Neural progenitor cell (in vitro differentiated cells): Measurements from ENCODE around the gene HDAC8. TPM values are rescaled to one million over a fixed set of nuclear protein-coding genes. Genes with fewer than 3 reads are reported as not detected.
"Not testable (repeated sequence)": the region's sequence is repeated elsewhere in the genome, so short reads cannot be mapped to it uniquely, and the experiment has no call there.

ENCODE experiments used
- DNase-seq: peaks from one replicate; pipeline ENCODE4 v3.0.0-alpha.2; 2016; ENCODE audit warnings: low spot score
- H2AFZ ChIP-seq: fragments of 200-600 bp; sonication (generic); replicated peaks from 2 replicates; pipeline ENCODE4 v1.6.1; 2016; ENCODE audit warnings: antibody characterized with exemption
- H3F3A ChIP-seq: fragments of 200-600 bp; sonication (generic); 2 replicates; pipeline ENCODE4 v1.6.1; 2016; ENCODE audit warnings: antibody characterized with exemption, low read depth
- H3K27ac ChIP-seq: fragments of 200-600 bp; sonication (generic); 2 replicates; pipeline ENCODE4 v1.5.1; 2016; ENCODE audit warnings: mild to moderate bottlenecking
- H3K27me3 ChIP-seq: fragments of 200-600 bp; sonication (generic); 2 replicates; pipeline ENCODE4 v1.6.1; 2016; ENCODE audit warnings: mild to moderate bottlenecking, moderate library complexity
- H3K36me3 ChIP-seq: fragments of 200-600 bp; sonication (generic); 2 replicates; pipeline ENCODE4 v1.5.1; 2016
- H3K4me1 ChIP-seq: fragments of 200-600 bp; sonication (generic); 2 replicates; pipeline ENCODE4 v1.6.1; 2016; ENCODE audit warnings: mixed run types
- H3K4me2 ChIP-seq: fragments of 200-600 bp; sonication (generic); 2 replicates; pipeline ENCODE4 v1.6.1; 2016
- H3K4me3 ChIP-seq: fragments of 200-600 bp; sonication (generic); 2 replicates; pipeline ENCODE4 v1.5.1; 2016
- H3K79me2 ChIP-seq: fragments of 200-600 bp; sonication (generic); 2 replicates; pipeline ENCODE4 v1.6.1; 2016; ENCODE audit warnings: low read depth
- H3K9ac ChIP-seq: fragments of 200-600 bp; sonication (generic); 2 replicates; pipeline ENCODE4 v1.6.1; 2016
- H3K9me3 ChIP-seq: fragments of 200-600 bp; sonication (generic); 2 replicates; pipeline ENCODE4 v1.5.1; 2016; ENCODE audit warnings: low read depth
- H4K20me1 ChIP-seq: fragments of 200-600 bp; sonication (generic); 2 replicates; pipeline ENCODE4 v1.6.1; 2016; ENCODE audit warnings: low read depth
- H3K27ac Mint-ChIP-seq: 3 replicates; pipeline ENCODE4 v1.8.0; 2021; ENCODE audit warnings: mixed read lengths
- H3K27me3 Mint-ChIP-seq: 2 replicates; pipeline ENCODE4 v1.8.0; 2022; ENCODE audit warnings: low read depth, mild to moderate bottlenecking, inconsistent platforms, moderate library complexity, mixed read lengths; ENCODE audit not compliant: insufficient read depth
- H3K36me3 Mint-ChIP-seq: 3 replicates; pipeline ENCODE4 v1.8.0; 2021; ENCODE audit warnings: mixed read lengths
- H3K4me1 Mint-ChIP-seq: 3 replicates; pipeline ENCODE4 v1.8.0; 2021; ENCODE audit warnings: mixed read lengths
- H3K4me3 Mint-ChIP-seq: 3 replicates; pipeline ENCODE4 v1.8.0; 2021; ENCODE audit warnings: mild to moderate bottlenecking, moderate library complexity, mixed read lengths
- H3K9me3 Mint-ChIP-seq: 3 replicates; pipeline ENCODE4 v1.8.0; 2020; ENCODE audit warnings: mixed read lengths
- EZH2 ChIP-seq: fragments of 200-600 bp; sonication (generic); IDR thresholded peaks from 2 replicates; pipeline ENCODE4 v1.6.1; 2017; ENCODE audit warnings: antibody characterized with exemption, mild to moderate bottlenecking, moderate library complexity
- EZH2phosphoT487 ChIP-seq: fragments of 200-600 bp; sonication (generic); IDR thresholded peaks from 2 replicates; pipeline ENCODE4 v1.6.1; 2017; ENCODE audit warnings: antibody characterized with exemption
- total RNA-seq: library from RNA; depleted of rRNA; stranded (reverse); fragments of >200 nt; gene quantifications from 2 replicates; pipeline ENCODE4 v1.2.3, GENCODE V29; 2015; ENCODE audit warnings: low replicate concordance
- TF ChIP-seq, protein P1 (sequence below): fragments of 200-600 bp; sonication (generic); IDR thresholded peaks from 2 replicates; pipeline ENCODE4 v1.5.1; 2017; ENCODE audit warnings: antibody characterized with exemption, mild to moderate bottlenecking

Gene HDAC8
- total RNA-seq, 1 donor from 2014 or later, result 37.8 TPM

DNA sequence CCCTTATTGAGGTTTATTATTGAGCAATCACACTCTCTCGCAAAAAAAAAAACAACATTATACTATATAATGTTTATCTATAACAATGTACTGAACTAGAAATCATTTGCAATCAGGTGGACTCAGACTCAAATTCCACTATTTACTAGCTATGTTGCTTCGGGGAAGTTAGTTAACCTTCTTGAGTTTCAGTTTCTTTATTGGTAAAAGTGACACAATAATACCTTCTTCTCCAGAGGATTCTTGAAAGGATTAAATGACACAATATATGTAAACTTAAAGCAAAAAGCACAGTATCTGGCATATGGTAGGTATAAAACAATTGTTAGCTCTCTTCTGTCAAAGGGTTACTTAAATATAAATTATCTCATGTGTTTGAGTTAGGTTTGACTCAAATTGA lies 31.5 kb upstream of the HDAC8 start:
- no peak overlapping the region for H3K4me3 Mint-ChIP-seq
- no peak overlapping the region for H3K4me2 ChIP-seq
- no peaks in the 10 kb centered on the region for H3K9me3 ChIP-seq
- no peak for DNase-seq
- no peak overlapping the region for H3K27ac Mint-ChIP-seq
- H3K4me1 ChIP-seq, result no peaks in the 10 kb centered on the region
- no peaks in the 10 kb centered on the region for H3K36me3 Mint-ChIP-seq
- H4K20me1 ChIP-seq, result no peaks in the 10 kb centered on the region
- no peaks in the 10 kb centered on the region for H3F3A ChIP-seq
- H3K4me1 Mint-ChIP-seq, result no peaks in the 10 kb centered on the region
- H3K27me3 ChIP-seq, result no peaks in the 10 kb centered on the region
- no peak for TF ChIP-seq EZH2phosphoT487
- no peak for TF ChIP-seq EZH2
- TF ChIP-seq, protein P1, sequence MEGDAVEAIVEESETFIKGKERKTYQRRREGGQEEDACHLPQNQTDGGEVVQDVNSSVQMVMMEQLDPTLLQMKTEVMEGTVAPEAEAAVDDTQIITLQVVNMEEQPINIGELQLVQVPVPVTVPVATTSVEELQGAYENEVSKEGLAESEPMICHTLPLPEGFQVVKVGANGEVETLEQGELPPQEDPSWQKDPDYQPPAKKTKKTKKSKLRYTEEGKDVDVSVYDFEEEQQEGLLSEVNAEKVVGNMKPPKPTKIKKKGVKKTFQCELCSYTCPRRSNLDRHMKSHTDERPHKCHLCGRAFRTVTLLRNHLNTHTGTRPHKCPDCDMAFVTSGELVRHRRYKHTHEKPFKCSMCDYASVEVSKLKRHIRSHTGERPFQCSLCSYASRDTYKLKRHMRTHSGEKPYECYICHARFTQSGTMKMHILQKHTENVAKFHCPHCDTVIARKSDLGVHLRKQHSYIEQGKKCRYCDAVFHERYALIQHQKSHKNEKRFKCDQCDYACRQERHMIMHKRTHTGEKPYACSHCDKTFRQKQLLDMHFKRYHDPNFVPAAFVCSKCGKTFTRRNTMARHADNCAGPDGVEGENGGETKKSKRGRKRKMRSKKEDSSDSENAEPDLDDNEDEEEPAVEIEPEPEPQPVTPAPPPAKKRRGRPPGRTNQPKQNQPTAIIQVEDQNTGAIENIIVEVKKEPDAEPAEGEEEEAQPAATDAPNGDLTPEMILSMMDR, result no peak
- no peaks in the 10 kb centered on the region for H3K9me3 Mint-ChIP-seq
- H3K9ac ChIP-seq, result no peak overlapping the region
- H3K27ac ChIP-seq, result no peak overlapping the region
- no peak overlapping the region for H3K4me3 ChIP-seq
- H3K36me3 ChIP-seq, result no peaks in the 10 kb centered on the region
- H3K27me3 Mint-ChIP-seq, result no peaks in the 10 kb centered on the region
- H2AFZ ChIP-seq, result no peak overlapping the region
- no peaks in the 10 kb centered on the region for H3K79me2 ChIP-seq

DNA sequence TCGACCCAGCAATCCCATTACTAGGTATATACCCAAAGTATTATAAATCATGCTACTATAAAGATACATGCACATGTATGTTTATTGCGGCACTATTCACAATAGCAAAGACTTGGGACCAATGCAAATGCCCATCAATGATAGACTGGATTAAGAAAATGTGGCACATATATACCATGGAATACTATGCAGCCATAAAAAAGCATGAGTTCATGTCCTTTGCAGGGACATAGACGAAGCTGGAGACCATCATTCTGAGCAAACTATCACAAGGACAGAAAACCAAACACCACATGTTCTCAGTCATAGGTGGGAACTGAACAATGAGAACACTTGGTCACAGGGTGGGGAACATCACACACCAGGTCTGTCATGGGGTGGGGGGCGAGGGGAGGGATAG lies 18.4 kb upstream of the HDAC8 start:
- not testable (repeated sequence) for H3K27me3 Mint-ChIP-seq, DNase-seq, H3K4me3 ChIP-seq, H3K4me3 Mint-ChIP-seq, H3K36me3 Mint-ChIP-seq, H3K27me3 ChIP-seq, H3F3A ChIP-seq, H3K4me2 ChIP-seq, H3K27ac Mint-ChIP-seq, H3K9ac ChIP-seq, H3K36me3 ChIP-seq, H3K9me3 ChIP-seq, H3K79me2 ChIP-seq, H3K27ac ChIP-seq, H3K9me3 Mint-ChIP-seq, H4K20me1 ChIP-seq, H3K4me1 Mint-ChIP-seq, H3K4me1 ChIP-seq, H2AFZ ChIP-seq

DNA sequence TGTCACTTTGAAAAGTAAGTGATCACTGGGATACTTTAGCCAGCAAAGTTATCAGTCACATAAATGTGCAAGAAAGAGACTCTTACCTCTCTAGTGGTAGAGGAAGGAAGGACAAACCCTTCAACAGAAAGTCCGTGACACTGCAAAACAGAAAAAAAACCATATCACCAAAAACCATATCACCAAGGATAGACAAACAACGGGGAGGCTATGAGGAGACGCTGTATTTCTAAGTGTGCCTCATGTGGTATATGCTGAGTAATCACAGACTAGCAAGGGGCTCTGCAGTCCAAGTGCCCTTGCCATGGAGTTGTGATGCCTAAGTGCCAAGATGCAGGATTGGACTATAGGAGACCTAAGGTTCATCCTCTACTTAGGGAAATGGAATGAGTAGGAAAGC lies 11.5 kb upstream of the HDAC8 start:
- H2AFZ ChIP-seq, result no peak overlapping the region
- no peaks in the 10 kb centered on the region for H3F3A ChIP-seq
- H3K27me3 ChIP-seq, result no peaks in the 10 kb centered on the region
- Mint-ChIP-seq H3K4me3 (no peak overlapping the region), H3K4me1 (no peaks in the 10 kb centered on the region), H3K9me3 (peaks cover 4% of the 10 kb centered on the region), H3K36me3 (no peaks in the 10 kb centered on the region), H3K27me3 (no peaks in the 10 kb centered on the region), H3K27ac (no peak overlapping the region)
- no peaks in the 10 kb centered on the region for H3K4me1 ChIP-seq
- no peak overlapping the region for H3K4me3 ChIP-seq
- TF ChIP-seq EZH2phosphoT487, result no peak
- TF ChIP-seq, protein P1, result no peak
- no peak for TF ChIP-seq EZH2
- no peak overlapping the region for H3K4me2 ChIP-seq
- H3K27ac ChIP-seq, result no peak overlapping the region
- H3K36me3 ChIP-seq, result no peaks in the 10 kb centered on the region
- H3K9ac ChIP-seq, result no peak overlapping the region
- H4K20me1 ChIP-seq, result no peaks in the 10 kb centered on the region
- no peaks in the 10 kb centered on the region for H3K79me2 ChIP-seq
- DNase-seq, result no peak
- no peaks in the 10 kb centered on the region for H3K9me3 ChIP-seq

DNA sequence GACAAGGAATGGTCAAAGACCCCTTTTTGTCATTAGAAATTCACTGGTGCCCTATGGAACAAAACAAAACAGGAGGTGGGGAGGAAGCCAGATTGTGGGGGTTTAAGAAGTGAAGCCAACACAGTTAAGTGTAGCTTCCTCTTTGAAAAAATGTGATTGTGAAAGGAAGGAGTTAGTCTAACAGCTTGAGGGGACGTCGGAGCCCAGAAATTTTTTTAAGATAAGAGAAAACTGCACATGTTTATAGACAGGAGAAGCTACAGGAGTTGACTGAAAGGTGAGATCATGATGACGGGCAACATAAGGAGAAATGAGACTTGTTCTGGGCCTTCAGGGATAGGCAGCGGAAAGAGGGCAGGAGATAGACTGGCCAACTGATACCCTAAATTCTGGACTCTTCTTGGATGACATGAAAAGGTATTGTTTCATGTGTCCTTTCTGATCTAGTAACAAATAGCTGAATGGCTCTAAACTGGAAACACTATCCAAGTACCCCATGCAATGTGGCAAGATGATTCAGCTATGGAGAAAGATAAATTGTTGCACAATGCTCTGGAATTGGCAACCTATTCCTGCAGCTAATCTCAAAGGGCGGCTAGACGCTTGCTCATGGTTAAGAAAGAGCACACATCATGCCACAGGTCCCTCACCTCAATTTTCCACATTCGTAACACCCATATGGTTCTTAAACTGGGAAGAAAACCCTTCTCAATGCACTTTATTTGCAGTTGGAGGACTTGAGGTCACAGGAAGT lies 3.7 kb upstream of the HDAC8 start:
- H3K9me3 Mint-ChIP-seq, result no peaks in the 10 kb centered on the region
- H3K36me3 Mint-ChIP-seq, result no peaks in the 10 kb centered on the region
- H3K9me3 ChIP-seq, result no peaks in the 10 kb centered on the region
- no peak overlapping the region for H3K4me3 Mint-ChIP-seq
- no peak overlapping the region for H3K27ac ChIP-seq
- no peaks in the 10 kb centered on the region for H3F3A ChIP-seq
- no peak overlapping the region for H3K4me2 ChIP-seq
- no peaks in the 10 kb centered on the region for H4K20me1 ChIP-seq
- H3K79me2 ChIP-seq, result peaks cover 8% of the 10 kb centered on the region
- H3K27me3 Mint-ChIP-seq, result no peaks in the 10 kb centered on the region
- no peak overlapping the region for H3K27ac Mint-ChIP-seq
- TF ChIP-seq EZH2phosphoT487 (no peak), EZH2 (no peak)
- TF ChIP-seq, protein P1, result no peak
- H3K4me1 Mint-ChIP-seq, result no peaks in the 10 kb centered on the region
- no peak overlapping the region for H3K4me3 ChIP-seq
- no peak overlapping the region for H3K9ac ChIP-seq
- no peaks in the 10 kb centered on the region for H3K36me3 ChIP-seq
- no peaks in the 10 kb centered on the region for H3K27me3 ChIP-seq
- DNase-seq, result no peak
- H3K4me1 ChIP-seq, result no peaks in the 10 kb centered on the region
- H2AFZ ChIP-seq, result no peak overlapping the region
